CD8-positive, alpha-beta memory T cell (primary cell): Measurements from ENCODE around the gene ARPC3. TPM values are rescaled to one million over a fixed set of nuclear protein-coding genes. Genes with fewer than 3 reads are reported as not detected.

Experiments used
- CTCF ChIA-PET: fragments of 350-600 bp; sonication (Branson Sonifier 250); formaldehyde crosslinking; loops from one replicate; lab custom pipeline; 2021; ENCODE audit warnings: antibody characterized with exemption; lab: Charles Lee
- POLR2A ChIA-PET: fragments of 350-600 bp; sonication (Branson Sonifier 250); formaldehyde crosslinking; loops from one replicate; lab custom pipeline; 2021; ENCODE audit warnings: antibody characterized with exemption; lab: Charles Lee
- DNase-seq, 5 donors: peaks; one replicate each; pipeline versions ENCODE4 v3.0.0 to v3.0.0-alpha.2; 2020 to 2022; ENCODE audit warnings: mixed read lengths in 1 of 5
- H3K27ac ChIP-seq: one replicate; pipeline ENCODE4 v1.7.0; 2013; ENCODE audit warnings: low read depth, mild to moderate bottlenecking, low read length, moderate library complexity
- H3K27me3 ChIP-seq: 2 replicates; pipeline ENCODE4 v1.7.0; 2013; ENCODE audit warnings: low read length, mild to moderate bottlenecking; ENCODE audit not compliant: insufficient read depth, poor library complexity, severe bottlenecking
- H3K36me3 ChIP-seq: 2 replicates; pipeline ENCODE4 v1.7.0; 2013; ENCODE audit warnings: mild to moderate bottlenecking, low read length, moderate library complexity; ENCODE audit not compliant: insufficient read depth
- H3K4me1 ChIP-seq: 2 replicates; pipeline ENCODE4 v1.7.0; 2013; ENCODE audit warnings: mild to moderate bottlenecking, low read length, moderate library complexity; ENCODE audit not compliant: insufficient read depth
- H3K4me3 ChIP-seq: 2 replicates; pipeline ENCODE4 v1.7.0; 2013; ENCODE audit warnings: mild to moderate bottlenecking, low read length
- H3K9me3 ChIP-seq: 2 replicates; pipeline ENCODE4 v1.7.0; 2013; ENCODE audit warnings: mild to moderate bottlenecking, low read length
- H3K27ac Mint-ChIP-seq, 8 donors: one replicate each; pipeline ENCODE4 v1.8.0; 2020 to 2021; ENCODE audit warnings: mixed read lengths in 8 of 8, mild to moderate bottlenecking in 6 of 8, inconsistent platforms in 3 of 8, moderate library complexity in 3 of 8
- H3K27me3 Mint-ChIP-seq, 2 donors: one replicate each; pipeline ENCODE4 v1.8.0; 2020 to 2021; ENCODE audit warnings: mixed read lengths in 2 of 2, mild to moderate bottlenecking in 1 of 2, moderate library complexity in 1 of 2
- H3K36me3 Mint-ChIP-seq, 3 donors: one replicate each; pipeline ENCODE4 v1.8.0; 2020 to 2021; ENCODE audit warnings: mixed read lengths in 3 of 3, inconsistent platforms in 1 of 3, mild to moderate bottlenecking in 1 of 3
- H3K4me1 Mint-ChIP-seq, 3 donors: one replicate each; pipeline ENCODE4 v1.8.0; 2020 to 2021; ENCODE audit warnings: mixed read lengths in 3 of 3, inconsistent platforms in 1 of 3, mild to moderate bottlenecking in 1 of 3
- H3K4me3 Mint-ChIP-seq, 7 donors: one replicate each; pipeline ENCODE4 v1.8.0; 2020 to 2021; ENCODE audit warnings: mixed read lengths in 7 of 7, mild to moderate bottlenecking in 6 of 7, moderate library complexity in 4 of 7, inconsistent platforms in 2 of 7
- H3K9me3 Mint-ChIP-seq, 5 donors: one replicate each; pipeline ENCODE4 v1.8.0; 2020 to 2022; ENCODE audit warnings: mixed read lengths in 5 of 5, mild to moderate bottlenecking in 3 of 5, moderate library complexity in 2 of 5, inconsistent platforms in 1 of 5
- polyA plus RNA-seq: library from polyadenylated mRNA; unstranded; fragments of 300-500 nt; fragmentation: Illumina TruSeq; gene quantifications from one replicate; pipeline ENCODE4 v1.2.3, GENCODE V29; 2021
- total RNA-seq, 2 experiments: library from RNA; stranded (reverse); gene quantifications; one replicate each; pipeline ENCODE4 v1.2.3, GENCODE V29; 2021

The ARPC3 gene
- total RNA-seq (100 to 1,000 TPM; 266 to 293 TPM), polyA plus RNA-seq (800 TPM)

GRCh38 chr12:110449799-110450497 is at the start of gene ARPC3:
Gene ARPC3 (minus strand): TSS chr12:110450337. CDS start chr12:110450260, 77 bp downstream.
- Mint-ChIP-seq H3K27me3 (peaks cover 0 to 4% of the 10 kb centered on the region in 2 donors), H3K36me3 (peaks cover 3 to 47% (median 16%) of the 10 kb centered on the region in 3 donors), H3K27ac (peak within 1 kb of the TSS; percentile 86 to 100 (median 99)), H3K9me3 (no peaks in the 10 kb centered on the region), H3K4me1 (peaks cover 33 to 50% (median 46%) of the 10 kb centered on the region in 3 donors), H3K4me3 (peak within 1 kb of the TSS; percentile 94 to 100 (median 99))
- POLR2A ChIA-PET = interaction anchor here (0.6 to 1.9 kb wide), 16 partner anchors 12 to 370 kb away, joined by 3 to 42 read pairs (median 4); partner anchors contain the start of genes FAM216A, GPN3, RAD9B and TCTN1
- H3K4me1 ChIP-seq = peaks cover 14% of the 10 kb centered on the region
- peak within 1 kb of the TSS; percentile 88 for H3K27ac ChIP-seq
- peak; percentile 93 to 96 (median 93) for DNase-seq
- CTCF ChIA-PET = interaction anchor here (0.7 to 9.4 kb wide), 38 partner anchors 10 to 444 kb away, joined by 3 to 119 read pairs (median 6); partner anchors contain the start of genes ATP2A2, FAM216A, GPN3 and IFT81
- H3K36me3 ChIP-seq = peaks cover 15% of the 10 kb centered on the region
- H3K9me3 ChIP-seq = no peaks in the 10 kb centered on the region
- H3K4me3 ChIP-seq = peak within 1 kb of the TSS; percentile 67
- no peaks in the 10 kb centered on the region for H3K27me3 ChIP-seq

- POLR2A ChIA-PET = interaction anchor here (0.7 to 4.3 kb wide), 2 partner anchors 30 to 31 kb away, joined by 3 to 39 read pairs; partner anchors contain the start of genes FAM216A and GPN3
- H3K27ac ChIP-seq = no peak overlapping the region
- peak overlapping the region; percentile 13 to 70 (median 53) for H3K4me3 Mint-ChIP-seq
- peaks cover 0 to 3% of the 10 kb centered on the region in 2 donors for H3K27me3 Mint-ChIP-seq
- peaks cover 37 to 56% (median 51%) of the 10 kb centered on the region in 3 donors for H3K4me1 Mint-ChIP-seq
- H3K27me3 ChIP-seq = no peaks in the 10 kb centered on the region
- peak overlapping the region in 6 of 8 donors; percentile 3 to 93 (median 41) for H3K27ac Mint-ChIP-seq
- H3K36me3 ChIP-seq = peaks cover 7% of the 10 kb centered on the region
- CTCF ChIA-PET = interaction anchor here (3.5 to 5.5 kb wide), 2 partner anchors 30 to 49 kb away, joined by 20 to 27 read pairs; partner anchors contain the start of genes ARPC3, FAM216A and GPN3
- H3K4me3 ChIP-seq = no peak overlapping the region
- no peak for DNase-seq
- no peaks in the 10 kb centered on the region for H3K9me3 ChIP-seq
- peaks cover 0 to 42% (median 1%) of the 10 kb centered on the region in 3 donors for H3K36me3 Mint-ChIP-seq
- no peaks in the 10 kb centered on the region for H3K9me3 Mint-ChIP-seq
- H3K4me1 ChIP-seq = peaks cover 29% of the 10 kb centered on the region
Observed at GRCh38 chr12:110498984-110499706, 49.0 kb upstream of the ARPC3 start.

- no peaks in the 10 kb centered on the region for H3K4me1 ChIP-seq
- H3K27ac Mint-ChIP-seq = no peak overlapping the region
- no peaks in the 10 kb centered on the region for H3K9me3 Mint-ChIP-seq
- no peaks in the 10 kb centered on the region for H3K27me3 Mint-ChIP-seq
- H3K36me3 ChIP-seq = no peaks in the 10 kb centered on the region
- no peak overlapping the region for H3K4me3 Mint-ChIP-seq
- H3K36me3 Mint-ChIP-seq = peaks cover 0 to 10% (median 0%) of the 10 kb centered on the region in 3 donors
- ChIA-PET POLR2A (no interaction called here), CTCF (interaction anchor here (1.1 to 1.3 kb wide), 2 partner anchors 26 to 44 kb away, joined by 3 to 4 read pairs; partner anchors contain the start of gene ARPC3)
- no peak overlapping the region for H3K27ac ChIP-seq
- H3K4me1 Mint-ChIP-seq = peaks cover 0 to 4% (median 3%) of the 10 kb centered on the region in 3 donors
- no peak overlapping the region for H3K4me3 ChIP-seq
- DNase-seq = no peak
- H3K27me3 ChIP-seq = no peaks in the 10 kb centered on the region
- H3K9me3 ChIP-seq = no peaks in the 10 kb centered on the region
Observed at GRCh38 chr12:110475426-110475825, 25.3 kb upstream of the ARPC3 start.

DNA sequence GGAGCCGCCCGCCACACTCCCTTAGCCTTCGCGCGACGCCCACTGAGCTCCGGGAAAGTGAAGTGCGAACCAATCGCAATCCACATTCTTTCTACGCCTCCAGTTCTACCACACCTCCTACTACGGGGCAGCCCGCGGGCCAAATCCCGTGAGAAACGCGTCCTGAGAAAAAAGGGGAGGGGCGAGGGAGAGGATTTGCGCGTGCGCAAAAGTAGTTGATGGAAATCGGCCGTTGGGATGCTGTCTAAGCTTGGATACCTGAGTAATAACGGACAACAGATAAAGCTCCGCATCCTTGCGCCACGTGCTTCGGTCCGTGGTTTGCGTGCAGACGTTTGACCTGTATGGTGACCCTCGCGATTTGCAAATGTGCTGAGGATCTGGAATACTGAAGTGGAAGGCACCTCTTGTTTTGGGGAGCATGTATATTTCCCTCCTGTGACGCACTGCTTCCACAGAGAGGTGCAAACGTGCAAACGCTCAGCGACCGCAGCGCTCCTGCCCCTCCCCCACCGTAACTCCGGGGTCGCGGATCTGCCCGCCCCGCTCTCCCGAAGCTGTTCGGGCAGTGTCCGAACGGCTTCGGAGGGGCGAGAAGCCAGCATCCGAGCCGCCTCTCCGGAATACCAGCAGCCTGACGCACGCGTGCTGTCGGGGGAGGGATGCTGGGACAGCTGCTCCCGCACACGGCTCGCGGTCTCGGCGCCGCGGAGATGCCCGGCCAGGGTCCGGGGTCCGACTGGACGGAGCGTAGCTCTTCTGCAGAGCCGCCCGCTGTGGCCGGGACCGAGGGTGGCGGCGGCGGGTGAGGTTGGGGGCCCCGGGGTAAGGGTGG is 18.3 kb upstream of the ARPC3 start, which contains the start of the genes FAM216A and GPN3:
Gene FAM216A (plus strand): TSS at position 632 of the 835 bp plus-strand sequence. CDS start 31 bp downstream, at position 663.
Gene GPN3 (minus strand): TSS at position 44 of the 835 bp plus-strand sequence. CDS start 54 bp downstream, outside the sequence.
- Histone ChIP-seq H3K27me3 (no peaks in the 10 kb centered on the region), H3K27ac (peak within 1 kb of the TSS; percentile 78), H3K9me3 (no peaks in the 10 kb centered on the region), H3K36me3 (no peaks in the 10 kb centered on the region), H3K4me3 (peak within 1 kb of the TSS; percentile 93), H3K4me1 (peaks cover 25% of the 10 kb centered on the region)
- peak within 1 kb of the TSS; percentile 92 to 99 (median 98) for H3K4me3 Mint-ChIP-seq
- H3K4me1 Mint-ChIP-seq = peaks cover 18 to 45% (median 37%) of the 10 kb centered on the region in 3 donors
- H3K36me3 Mint-ChIP-seq = peaks cover 4 to 27% (median 9%) of the 10 kb centered on the region in 3 donors
- ChIA-PET POLR2A (interaction anchor here (0.5 to 3.7 kb wide), 17 partner anchors 12 to 275 kb away, joined by 3 to 42 read pairs (median 4); partner anchors contain the start of genes ARPC3, HVCN1, RAD9B and TCTN1), CTCF (interaction anchor here (0.6 to 6.5 kb wide), 37 partner anchors 9 to 1606 kb away, joined by 3 to 100 read pairs (median 4); partner anchors contain the start of genes ARPC3, RAD9B and VPS29)
- peak within 1 kb of the TSS; percentile 82 to 99 (median 98) for H3K27ac Mint-ChIP-seq
- no peaks in the 10 kb centered on the region for H3K9me3 Mint-ChIP-seq
- H3K27me3 Mint-ChIP-seq = peaks cover 0 to 2% of the 10 kb centered on the region in 2 donors
- peak; percentile 90 to 98 (median 96) for DNase-seq

DNA sequence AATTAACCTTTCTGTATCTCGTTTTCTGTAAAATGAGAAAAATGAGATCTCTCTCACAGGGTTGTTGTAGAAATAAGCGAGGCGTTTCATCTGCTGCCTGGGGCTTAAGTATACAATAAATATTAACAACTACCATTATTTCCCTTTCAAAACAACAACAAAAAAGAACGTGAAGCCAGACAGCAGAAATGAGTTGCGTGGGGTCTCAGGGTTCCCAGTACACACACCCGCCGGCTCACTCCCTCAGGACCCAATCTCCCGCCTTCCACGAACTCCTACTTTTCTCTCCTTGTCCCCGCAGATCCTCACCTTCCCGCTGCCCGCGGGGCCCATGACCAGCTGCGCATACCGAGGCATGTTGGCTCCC is 17.7 kb upstream of the ARPC3 start:
- H3K4me3 ChIP-seq = peak overlapping the region; percentile 93
- no peaks in the 10 kb centered on the region for H3K9me3 Mint-ChIP-seq
- CTCF ChIA-PET = interaction anchor here (0.6 to 6.5 kb wide), 22 partner anchors 9 to 1606 kb away, joined by 3 to 100 read pairs (median 4); partner anchors contain the start of genes ARPC3, RAD9B and VPS29
- peak overlapping the region; percentile 82 to 99 (median 98) for H3K27ac Mint-ChIP-seq
- H3K27ac ChIP-seq = peak overlapping the region; percentile 78
- H3K27me3 Mint-ChIP-seq = peaks cover 0 to 2% of the 10 kb centered on the region in 2 donors
- H3K36me3 Mint-ChIP-seq = peaks cover 4 to 28% (median 9%) of the 10 kb centered on the region in 3 donors
- H3K4me1 ChIP-seq = peaks cover 25% of the 10 kb centered on the region
- peaks cover 18 to 45% (median 37%) of the 10 kb centered on the region in 3 donors for H3K4me1 Mint-ChIP-seq
- no peaks in the 10 kb centered on the region for H3K9me3 ChIP-seq
- DNase-seq = no peak
- no peaks in the 10 kb centered on the region for H3K27me3 ChIP-seq
- peak overlapping the region; percentile 92 to 99 (median 98) for H3K4me3 Mint-ChIP-seq
- H3K36me3 ChIP-seq = no peaks in the 10 kb centered on the region
- POLR2A ChIA-PET = interaction anchor here (0.5 to 3.7 kb wide), 10 partner anchors 18 to 274 kb away, joined by 3 to 42 read pairs (median 4); partner anchors contain the start of genes ARPC3, RAD9B and VPS29

- Mint-ChIP-seq H3K9me3 (no peaks in the 10 kb centered on the region), H3K4me1 (peaks cover 22 to 52% (median 37%) of the 10 kb centered on the region in 3 donors), H3K27ac (peak overlapping the region in 3 of 8 donors; percentile 27 to 84 (median 42)), H3K4me3 (peak overlapping the region in 6 of 7 donors; percentile 19 to 99 (median 34)), H3K36me3 (peaks cover 4 to 35% (median 13%) of the 10 kb centered on the region in 3 donors), H3K27me3 (peaks cover 0 to 2% of the 10 kb centered on the region in 2 donors)
- ChIA-PET CTCF (interaction anchor here (0.8 to 6.5 kb wide), 3 partner anchors 14 to 136 kb away, joined by 3 to 100 read pairs (median 16); partner anchors contain the start of gene ARPC3), POLR2A (interaction anchor here (0.8 kb wide), 1 partner anchor 11 kb away, joined by 7 read pairs; no protein-coding TSS in a partner anchor)
- Histone ChIP-seq H3K27me3 (no peaks in the 10 kb centered on the region), H3K36me3 (no peaks in the 10 kb centered on the region), H3K27ac (peak overlapping the region; percentile 78), H3K4me1 (peaks cover 25% of the 10 kb centered on the region), H3K9me3 (no peaks in the 10 kb centered on the region), H3K4me3 (no peak overlapping the region)
- no peak for DNase-seq
Observed at GRCh38 chr12:110466791-110467190, 16.7 kb upstream of the ARPC3 start.
